ENCODE results near the gene PKD1L1.

DNA sequence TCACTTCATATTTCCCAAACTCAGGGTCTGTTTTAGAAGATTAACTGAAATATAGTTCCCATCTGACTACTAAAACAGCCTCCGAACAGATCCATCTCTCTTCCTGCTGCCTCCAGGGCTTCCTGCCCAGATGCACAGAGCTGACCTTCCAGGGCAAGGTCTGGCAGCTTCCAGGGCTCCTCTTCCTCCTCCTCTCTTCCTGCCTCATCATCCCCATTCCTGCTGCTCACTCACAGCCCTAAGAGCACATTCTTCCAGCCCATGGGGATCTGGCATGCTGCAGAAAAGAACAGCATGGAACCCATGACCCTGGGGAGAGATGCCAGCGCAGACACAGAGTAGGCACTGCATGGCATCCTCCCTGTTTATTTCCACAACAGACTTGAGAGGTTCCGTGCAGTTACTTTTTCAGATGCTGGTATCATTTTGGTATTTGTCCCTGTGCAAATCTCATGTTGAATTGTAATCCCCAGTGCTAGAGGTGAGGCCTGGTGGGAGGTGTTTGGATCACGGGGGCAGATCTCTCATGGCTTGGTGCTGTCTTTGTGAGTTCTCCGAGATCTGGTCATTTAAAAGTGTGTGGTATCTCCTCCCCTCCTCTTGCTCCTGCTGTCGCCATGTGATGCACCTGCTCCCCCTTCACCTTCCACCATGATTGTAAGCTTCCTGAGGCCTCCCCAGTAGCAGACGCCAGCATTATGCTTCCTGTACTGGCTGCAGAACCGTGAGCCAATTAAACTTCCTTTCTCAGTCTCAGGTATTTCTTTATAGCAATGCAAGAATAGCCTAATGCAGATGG, 4.4 kb downstream of the PKD1L1 start:
- TF ChIP-seq, protein P1, sequence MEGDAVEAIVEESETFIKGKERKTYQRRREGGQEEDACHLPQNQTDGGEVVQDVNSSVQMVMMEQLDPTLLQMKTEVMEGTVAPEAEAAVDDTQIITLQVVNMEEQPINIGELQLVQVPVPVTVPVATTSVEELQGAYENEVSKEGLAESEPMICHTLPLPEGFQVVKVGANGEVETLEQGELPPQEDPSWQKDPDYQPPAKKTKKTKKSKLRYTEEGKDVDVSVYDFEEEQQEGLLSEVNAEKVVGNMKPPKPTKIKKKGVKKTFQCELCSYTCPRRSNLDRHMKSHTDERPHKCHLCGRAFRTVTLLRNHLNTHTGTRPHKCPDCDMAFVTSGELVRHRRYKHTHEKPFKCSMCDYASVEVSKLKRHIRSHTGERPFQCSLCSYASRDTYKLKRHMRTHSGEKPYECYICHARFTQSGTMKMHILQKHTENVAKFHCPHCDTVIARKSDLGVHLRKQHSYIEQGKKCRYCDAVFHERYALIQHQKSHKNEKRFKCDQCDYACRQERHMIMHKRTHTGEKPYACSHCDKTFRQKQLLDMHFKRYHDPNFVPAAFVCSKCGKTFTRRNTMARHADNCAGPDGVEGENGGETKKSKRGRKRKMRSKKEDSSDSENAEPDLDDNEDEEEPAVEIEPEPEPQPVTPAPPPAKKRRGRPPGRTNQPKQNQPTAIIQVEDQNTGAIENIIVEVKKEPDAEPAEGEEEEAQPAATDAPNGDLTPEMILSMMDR (IDR thresholded peaks at IDR 0.05): no peak
- no peak for TF ChIP-seq POLR2A (IDR thresholded peaks at IDR 0.05)
- no peak for TF ChIP-seq EP300 (IDR thresholded peaks at IDR 0.05)
